OCI-LY7 (cell line): ENCODE results near the gene LPIN1.

Experiments used
- EZH2phosphoT487 ChIP-seq: fragments of 200-600 bp; sonication (generic); IDR thresholded peaks from 2 replicates; pipeline ENCODE4 v1.6.1; 2018; ENCODE audit warnings: low read depth, borderline replicate concordance, mild to moderate bottlenecking, mixed run types, antibody characterized with exemption, low read length, moderate library complexity, mixed read lengths
- TF ChIP-seq, protein P1 (sequence below): fragments of 200-600 bp; sonication (generic); conservative IDR thresholded peaks from 2 replicates; pipeline ENCODE4 v1.5.1; 2014; ENCODE audit warnings: mild to moderate bottlenecking, antibody characterized with exemption, low read length, moderate library complexity, mixed read lengths

- TF ChIP-seq, protein P1, sequence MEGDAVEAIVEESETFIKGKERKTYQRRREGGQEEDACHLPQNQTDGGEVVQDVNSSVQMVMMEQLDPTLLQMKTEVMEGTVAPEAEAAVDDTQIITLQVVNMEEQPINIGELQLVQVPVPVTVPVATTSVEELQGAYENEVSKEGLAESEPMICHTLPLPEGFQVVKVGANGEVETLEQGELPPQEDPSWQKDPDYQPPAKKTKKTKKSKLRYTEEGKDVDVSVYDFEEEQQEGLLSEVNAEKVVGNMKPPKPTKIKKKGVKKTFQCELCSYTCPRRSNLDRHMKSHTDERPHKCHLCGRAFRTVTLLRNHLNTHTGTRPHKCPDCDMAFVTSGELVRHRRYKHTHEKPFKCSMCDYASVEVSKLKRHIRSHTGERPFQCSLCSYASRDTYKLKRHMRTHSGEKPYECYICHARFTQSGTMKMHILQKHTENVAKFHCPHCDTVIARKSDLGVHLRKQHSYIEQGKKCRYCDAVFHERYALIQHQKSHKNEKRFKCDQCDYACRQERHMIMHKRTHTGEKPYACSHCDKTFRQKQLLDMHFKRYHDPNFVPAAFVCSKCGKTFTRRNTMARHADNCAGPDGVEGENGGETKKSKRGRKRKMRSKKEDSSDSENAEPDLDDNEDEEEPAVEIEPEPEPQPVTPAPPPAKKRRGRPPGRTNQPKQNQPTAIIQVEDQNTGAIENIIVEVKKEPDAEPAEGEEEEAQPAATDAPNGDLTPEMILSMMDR: no peak
- TF ChIP-seq EZH2phosphoT487: no peak
Observed at GRCh38 chr2:11813951-11814350, 67.5 kb downstream of the LPIN1 start.
